GM19328 (cell line): ENCODE measurements around the gene SRGAP1.
A peak's percentile ranks its signal among the peaks of the same experiment; 100 is the strongest.
"Not testable (repeated sequence)": the region's sequence is repeated elsewhere in the genome, so short reads cannot be mapped to it uniquely, and the experiment has no call there.

ENCODE experiments used
- ATAC-seq: cut with Tn5 transposase; IDR thresholded peaks from one replicate; pipeline ENCODE4 v1.9.1; 2021; ENCODE audit warnings: mild to moderate bottlenecking, moderate library complexity; ENCODE audit not compliant: unreplicated experiment

SRGAP1 gene

GRCh38 chr12:63836936-63837335, 7.6 kb upstream of the SRGAP1 start:
- no peak for ATAC-seq

GRCh38 chr12:63838411-63838810, 6.1 kb upstream of the SRGAP1 start:
- no peak for ATAC-seq

- no peak for ATAC-seq
Observed at GRCh38 chr12:63841011-63841410, 3.5 kb upstream of the SRGAP1 start.

GRCh38 chr12:63841571-63841970, 2.9 kb upstream of the SRGAP1 start:
- ATAC-seq = no peak

GRCh38 chr12:63842750-63843149, 1.8 kb upstream of the SRGAP1 start:
- ATAC-seq = not testable (repeated sequence)

GRCh38 chr12:63843254-63843720, 1.2 kb upstream of the SRGAP1 start:
- ATAC-seq = no peak

- ATAC-seq = peak; percentile 94
Observed at GRCh38 chr12:63843721-63844390, 644 bp upstream of the SRGAP1 start.

- no peak for ATAC-seq
Observed at GRCh38 chr12:63845726-63846125, 1.2 kb downstream of the SRGAP1 start.

- no peak for ATAC-seq
Observed at GRCh38 chr12:63846238-63846967, 1.9 kb downstream of the SRGAP1 start.

- ATAC-seq = no peak
Observed at GRCh38 chr12:63848450-63848849, 4.0 kb downstream of the SRGAP1 start.

GRCh38 chr12:63849106-63849620, 4.7 kb downstream of the SRGAP1 start:
- ATAC-seq = no peak

GRCh38 chr12:63849641-63850040, 5.1 kb downstream of the SRGAP1 start:
- no peak for ATAC-seq

GRCh38 chr12:63853978-63854377, 9.5 kb downstream of the SRGAP1 start:
- ATAC-seq = no peak

- ATAC-seq = no peak
Observed at GRCh38 chr12:63855299-63855698, 10.8 kb downstream of the SRGAP1 start.

GRCh38 chr12:63857771-63858670, 13.5 kb downstream of the SRGAP1 start:
- ATAC-seq = no peak

GRCh38 chr12:63859880-63860279, 15.4 kb downstream of the SRGAP1 start:
- not testable (repeated sequence) for ATAC-seq

GRCh38 chr12:63862187-63862968, 17.9 kb downstream of the SRGAP1 start:
- ATAC-seq = no peak

GRCh38 chr12:63862969-63863230, 18.4 kb downstream of the SRGAP1 start:
- ATAC-seq = no peak

- ATAC-seq = no peak
Observed at GRCh38 chr12:63863658-63864453, 19.4 kb downstream of the SRGAP1 start.

GRCh38 chr12:63864454-63864706, 19.9 kb downstream of the SRGAP1 start:
- ATAC-seq = no peak
